Stimulated activated CD4-positive, alpha-beta T cell treated with anti-CD3 and anti-CD28 coated beads, TNF-alpha, amount 100 ng/mL, for 48 hours (primary cell): ENCODE data around the gene HDAC11.
"Not testable (repeated sequence)": the region's sequence is repeated elsewhere in the genome, so short reads cannot be mapped to it uniquely, and the experiment has no call there.

Experiments
- DNase-seq, 3 donors: peaks; one replicate each; pipeline ENCODE4 v3.0.0-alpha.2; 2020; ENCODE audit warnings: low read depth in 3 of 3

HDAC11 gene

GRCh38 chr3:13507247-13507569 is 27.1 kb downstream of the HDAC11 start:
- no peak for DNase-seq

DNA sequence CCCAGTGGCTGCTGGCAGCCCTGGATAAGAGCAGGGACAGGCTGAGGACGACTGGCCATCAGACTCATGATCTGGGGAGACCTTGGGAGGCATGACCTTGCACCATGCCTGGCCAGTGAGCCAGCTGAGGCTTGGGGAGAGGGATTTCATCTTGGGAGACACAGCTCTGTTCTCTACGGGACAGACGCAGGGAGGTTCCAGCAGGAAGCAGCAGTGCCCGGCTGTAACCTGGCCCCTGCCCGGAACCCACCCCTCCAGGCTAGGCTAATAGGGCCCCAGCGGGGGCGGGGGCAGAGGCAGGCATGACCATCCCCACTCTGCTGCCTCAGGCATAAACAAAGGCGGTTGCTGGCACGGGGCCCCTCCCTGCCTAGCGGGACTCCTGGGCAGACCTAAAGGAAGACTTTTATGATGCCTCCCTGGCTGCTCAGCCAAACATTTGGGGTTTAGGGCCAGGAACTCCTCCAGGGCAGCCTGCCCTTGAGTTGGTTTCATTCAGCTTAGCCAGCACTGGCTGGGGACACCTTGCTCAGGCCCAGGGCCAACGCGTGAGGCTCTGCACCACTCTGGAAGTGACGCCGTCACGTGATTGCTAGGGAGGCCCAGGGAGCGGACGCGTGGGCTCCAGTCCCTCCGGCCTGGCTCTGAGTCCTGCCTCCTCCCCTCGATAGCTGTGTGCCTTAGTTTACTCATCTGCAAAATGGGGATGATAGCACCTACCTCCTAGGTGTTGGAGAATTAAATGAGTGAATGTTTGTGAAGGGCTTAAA is 27.6 kb downstream of the HDAC11 start:
- DNase-seq, result no peak

GRCh38 chr3:13508496-13508895 is 28.4 kb downstream of the HDAC11 start:
- DNase-seq, result no peak

- no peak for DNase-seq
Observed at GRCh38 chr3:13509059-13509815, 29.1 kb downstream of the HDAC11 start.

GRCh38 chr3:13509816-13510192 is 29.7 kb downstream of the HDAC11 start:
- no peak for DNase-seq

DNA sequence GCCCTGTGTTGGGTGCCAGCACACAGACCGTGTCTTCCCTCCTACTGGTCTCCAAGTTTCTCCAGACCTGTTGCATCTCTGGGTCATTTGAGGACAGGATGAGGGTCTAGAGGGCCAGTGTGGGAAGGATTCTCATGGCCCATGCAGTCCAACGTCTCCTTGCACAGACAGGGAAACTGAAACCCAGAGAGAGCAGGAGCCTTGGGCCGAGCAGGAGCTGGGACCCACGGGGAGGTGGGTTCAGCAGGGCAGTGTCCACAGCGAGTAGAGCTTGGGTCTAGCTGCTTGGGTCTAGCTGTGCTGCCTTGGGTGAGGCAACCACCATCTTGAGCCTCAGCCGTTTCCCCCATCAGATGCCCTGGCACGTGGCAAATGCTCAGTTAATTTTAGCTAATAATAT is 32.3 kb downstream of the HDAC11 start:
- DNase-seq, result no peak

DNA sequence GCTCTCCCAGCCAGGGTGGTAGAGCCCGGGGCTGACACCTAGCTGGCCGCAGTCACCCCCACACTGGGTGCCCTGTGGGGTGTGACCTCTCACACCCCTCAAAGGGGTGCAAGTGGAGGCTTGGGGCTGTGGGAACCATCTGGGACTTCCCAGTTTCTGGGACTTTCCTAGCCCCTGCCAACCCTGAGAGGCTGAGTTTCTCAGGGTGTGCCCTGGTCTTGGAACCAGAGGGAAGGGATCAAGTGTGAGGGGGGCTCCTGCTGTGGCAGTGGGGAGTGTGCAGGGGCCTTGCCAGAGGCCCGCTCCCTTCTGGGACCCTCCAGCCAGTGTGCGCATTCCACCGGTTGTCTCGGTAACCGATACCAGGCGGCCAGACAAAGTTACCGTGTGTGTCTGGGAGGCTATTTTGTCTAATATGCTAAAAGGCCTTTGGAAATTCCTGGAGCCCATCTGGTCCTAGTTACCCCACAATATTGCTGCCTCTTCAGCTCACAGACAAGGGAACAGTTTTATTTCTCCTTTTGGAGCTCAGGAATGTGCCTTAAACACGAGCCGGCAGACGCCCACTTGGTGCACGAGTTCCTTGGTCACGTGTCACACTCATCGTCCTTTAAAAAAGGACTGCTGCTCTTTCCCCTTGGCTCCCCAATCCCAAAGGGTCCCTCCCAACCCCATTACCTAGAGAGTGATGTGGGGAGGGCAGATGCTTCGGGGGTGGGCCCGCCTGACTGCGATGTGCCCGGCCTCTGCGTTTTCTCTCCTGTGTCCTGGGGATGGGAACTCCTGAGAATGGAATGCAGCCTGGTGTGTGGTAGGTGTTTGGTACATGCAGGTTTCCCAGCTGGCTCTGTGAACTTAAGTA is 33.2 kb downstream of the HDAC11 start:
- no peak for DNase-seq

- DNase-seq, result no peak
Observed at GRCh38 chr3:13513913-13514517, 33.9 kb downstream of the HDAC11 start.

GRCh38 chr3:13514639-13515435 is 34.7 kb downstream of the HDAC11 start:
- DNase-seq, result no peak

- DNase-seq, result no peak
Observed at GRCh38 chr3:13515786-13516759, 36.0 kb downstream of the HDAC11 start.

- no peak for DNase-seq
Observed at GRCh38 chr3:13516760-13517135, 36.6 kb downstream of the HDAC11 start.

DNA sequence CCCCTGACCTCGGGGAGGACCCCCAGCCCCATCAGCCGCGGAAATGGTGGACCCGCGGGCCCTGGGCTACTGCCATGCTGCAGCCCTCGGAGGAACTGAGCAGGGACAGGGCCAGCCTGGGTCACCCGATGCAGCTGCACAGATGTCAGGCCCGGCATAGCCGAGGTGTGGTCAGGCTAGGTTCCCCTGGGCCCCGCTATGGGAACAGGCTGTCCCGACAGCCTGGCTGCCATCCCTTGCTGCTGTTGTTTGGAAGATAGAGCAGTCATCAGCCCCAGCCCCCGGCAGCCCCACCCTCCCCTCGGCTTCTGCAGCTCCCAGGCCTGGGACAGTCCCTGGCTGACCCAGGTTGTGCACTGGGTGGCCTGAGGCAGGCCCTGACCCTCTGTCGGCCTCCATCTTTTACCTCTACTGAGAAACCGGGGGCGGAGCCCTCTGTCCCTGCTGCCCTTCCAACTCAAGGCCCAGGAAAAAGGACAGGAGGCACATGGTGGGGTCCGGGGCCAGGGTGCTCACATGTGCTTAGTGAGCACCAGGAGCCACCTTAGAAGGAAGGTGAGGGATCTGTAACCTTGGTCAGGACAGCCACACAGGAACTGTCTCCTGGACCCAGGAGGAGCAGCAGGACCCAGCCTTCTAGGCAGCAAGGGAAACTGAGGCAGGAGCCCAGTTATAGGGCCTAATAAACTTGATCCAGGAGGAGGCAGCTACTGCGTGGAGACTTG is 37.3 kb downstream of the HDAC11 start:
- no peak for DNase-seq

DNA sequence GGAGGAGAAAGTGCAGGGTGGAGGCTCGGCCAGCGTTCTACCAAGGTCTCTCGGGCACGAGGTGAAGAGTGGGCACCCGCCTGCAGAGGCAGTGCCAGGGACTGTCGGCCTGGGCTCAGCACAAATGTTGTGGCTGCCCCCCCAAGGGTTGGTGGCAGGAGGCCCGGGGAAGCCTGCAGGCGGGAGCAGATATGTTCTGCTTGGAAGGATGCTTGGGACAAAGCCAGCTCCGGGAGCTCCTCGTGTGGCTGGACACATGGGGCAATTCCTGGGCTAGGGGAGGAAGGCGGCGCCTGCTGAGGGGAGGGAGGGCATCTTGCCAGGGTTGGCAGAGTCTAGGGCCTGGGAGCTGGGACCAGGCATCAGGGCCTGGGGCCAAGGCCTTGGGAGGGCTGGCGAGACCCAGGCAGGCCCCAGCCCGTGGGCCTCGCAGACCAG is 38.4 kb downstream of the HDAC11 start:
- no peak for DNase-seq

GRCh38 chr3:13519006-13519791 is 39.1 kb downstream of the HDAC11 start:
- no peak for DNase-seq

- DNase-seq, result no peak
Observed at GRCh38 chr3:13520326-13520880, 40.3 kb downstream of the HDAC11 start.

- no peak for DNase-seq
Observed at GRCh38 chr3:13521309-13521708, 41.2 kb downstream of the HDAC11 start.

DNA sequence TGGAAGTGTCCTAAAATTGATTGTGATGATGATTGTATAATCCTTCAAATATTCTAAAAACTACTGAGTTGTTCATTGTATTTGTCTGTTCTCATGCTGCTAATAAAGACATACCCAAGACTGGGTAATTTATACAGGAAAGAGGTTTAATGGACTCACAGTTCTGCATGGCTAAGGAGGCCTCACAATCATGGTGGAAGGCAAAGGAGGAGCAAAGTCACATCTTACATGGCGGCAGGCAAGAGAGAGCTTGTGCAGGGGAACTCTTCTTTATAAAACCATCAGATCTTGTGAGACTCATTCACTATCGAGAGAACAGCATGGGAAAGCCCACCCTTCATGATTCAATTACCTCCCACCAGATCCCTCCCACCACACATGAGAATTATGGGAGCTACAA is 41.6 kb downstream of the HDAC11 start:
- DNase-seq, result not testable (repeated sequence)

- no peak for DNase-seq
Observed at GRCh38 chr3:13522236-13522635, 42.1 kb downstream of the HDAC11 start.
